ENCODE measurements around the gene FAM135A. TPM values are rescaled to one million over a fixed set of nuclear protein-coding genes. Genes with fewer than 3 reads are reported as not detected.
A peak's percentile ranks its signal among the peaks of the same experiment; 100 is the strongest.

The FAM135A gene
- total and polyA plus RNA-seq, 9 of the 15 experiments (the other 6 are each of a cell fraction or from before 2014, with no cell fraction given): 7.4 to 32.9 (median 19.2) TPM

DNA sequence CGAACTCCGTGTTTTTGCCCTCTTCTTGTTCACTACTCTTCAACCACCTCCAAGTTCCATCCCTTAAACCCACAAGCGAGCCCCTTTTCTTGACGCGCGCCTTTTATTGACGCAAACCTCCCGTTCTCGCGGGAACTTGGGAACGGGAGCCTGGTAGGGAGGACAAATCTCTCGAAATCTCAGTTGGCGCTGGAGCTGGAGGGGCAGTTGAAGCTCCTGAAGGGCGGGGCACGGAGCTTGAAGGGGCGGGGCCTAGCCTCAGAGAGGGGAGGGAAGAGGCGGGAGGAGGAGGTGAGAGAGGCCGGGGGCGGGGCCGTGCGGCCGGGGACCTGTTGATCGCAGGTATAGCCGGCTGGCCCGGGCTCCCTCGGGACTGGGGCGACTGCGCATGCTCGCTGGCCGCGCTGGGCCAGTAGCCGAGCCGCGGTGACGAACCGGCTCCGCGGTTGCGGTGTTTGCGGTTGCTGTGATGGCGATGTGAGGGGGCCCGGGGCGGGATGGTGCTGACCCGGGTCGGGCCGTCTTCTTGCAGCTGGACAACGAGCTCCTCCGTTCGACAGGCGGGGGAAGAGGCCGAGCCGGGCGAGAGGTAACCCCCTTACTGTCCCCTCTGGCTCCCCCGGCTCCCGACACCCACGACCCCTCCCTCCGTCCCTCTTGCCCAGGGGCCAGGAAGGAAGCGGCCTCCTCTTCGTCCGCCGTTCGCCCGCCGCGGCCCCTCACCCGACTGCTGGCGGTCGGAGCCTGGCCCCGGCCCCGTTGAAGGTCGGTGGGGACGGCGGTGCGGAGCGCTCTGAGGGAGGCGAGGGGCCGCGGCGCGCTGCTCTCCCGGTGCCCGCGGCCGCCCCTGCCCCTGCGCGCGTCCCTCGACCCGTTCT, at the start of gene FAM135A (continued):
- TF ChIP-seq ZNF133 (CRISPR knock-in tag; IDR thresholded peaks at IDR 0.05) (no peak), ZNF384 (IDR thresholded peaks at IDR 0.05; ENCODE audit: low read depth, low read length) (no peak), GABPB2 (CRISPR knock-in tag; conservative IDR thresholded peaks at IDR 0.05) (no peak), HNRNPUL1 (IDR thresholded peaks at IDR 0.05; ENCODE audit: low read length) (no peak), ZC3H8 (IDR thresholded peaks at IDR 0.05) (no peak), SNIP1 (IDR thresholded peaks at IDR 0.05; ENCODE audit: low read depth) (no peak), MTA1 (IDR thresholded peaks at IDR 0.05; ENCODE audit: borderline replicate concordance) (peak; percentile 97), SMAD3 (CRISPR knock-in tag; conservative IDR thresholded peaks at IDR 0.05) (no peak; the same call in 1 of the 2 replicates), CHCHD3 (CRISPR knock-in tag; IDR thresholded peaks at IDR 0.05) (no peak), ZFPM2 (CRISPR knock-in tag; IDR thresholded peaks at IDR 0.05) (no peak), POLR2G (IDR thresholded peaks at IDR 0.05; ENCODE audit: low read depth, low read length) (peak; percentile 89), HIVEP1 (CRISPR knock-in tag; IDR thresholded peaks at IDR 0.05) (no peak), ZNF77 (CRISPR knock-in tag; IDR thresholded peaks at IDR 0.05) (no peak), L3MBTL2 (IDR thresholded peaks at IDR 0.05) (peak; percentile 57; the same call in 1 of the 2 replicates)
- TF ChIP-seq, protein P1, sequence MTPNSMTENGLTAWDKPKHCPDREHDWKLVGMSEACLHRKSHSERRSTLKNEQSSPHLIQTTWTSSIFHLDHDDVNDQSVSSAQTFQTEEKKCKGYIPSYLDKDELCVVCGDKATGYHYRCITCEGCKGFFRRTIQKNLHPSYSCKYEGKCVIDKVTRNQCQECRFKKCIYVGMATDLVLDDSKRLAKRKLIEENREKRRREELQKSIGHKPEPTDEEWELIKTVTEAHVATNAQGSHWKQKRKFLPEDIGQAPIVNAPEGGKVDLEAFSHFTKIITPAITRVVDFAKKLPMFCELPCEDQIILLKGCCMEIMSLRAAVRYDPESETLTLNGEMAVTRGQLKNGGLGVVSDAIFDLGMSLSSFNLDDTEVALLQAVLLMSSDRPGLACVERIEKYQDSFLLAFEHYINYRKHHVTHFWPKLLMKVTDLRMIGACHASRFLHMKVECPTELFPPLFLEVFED (CRISPR knock-in tag; conservative IDR thresholded peaks at IDR 0.05): no peak; the same call in 1 of the 2 replicates
- TF ChIP-seq, protein P2, sequence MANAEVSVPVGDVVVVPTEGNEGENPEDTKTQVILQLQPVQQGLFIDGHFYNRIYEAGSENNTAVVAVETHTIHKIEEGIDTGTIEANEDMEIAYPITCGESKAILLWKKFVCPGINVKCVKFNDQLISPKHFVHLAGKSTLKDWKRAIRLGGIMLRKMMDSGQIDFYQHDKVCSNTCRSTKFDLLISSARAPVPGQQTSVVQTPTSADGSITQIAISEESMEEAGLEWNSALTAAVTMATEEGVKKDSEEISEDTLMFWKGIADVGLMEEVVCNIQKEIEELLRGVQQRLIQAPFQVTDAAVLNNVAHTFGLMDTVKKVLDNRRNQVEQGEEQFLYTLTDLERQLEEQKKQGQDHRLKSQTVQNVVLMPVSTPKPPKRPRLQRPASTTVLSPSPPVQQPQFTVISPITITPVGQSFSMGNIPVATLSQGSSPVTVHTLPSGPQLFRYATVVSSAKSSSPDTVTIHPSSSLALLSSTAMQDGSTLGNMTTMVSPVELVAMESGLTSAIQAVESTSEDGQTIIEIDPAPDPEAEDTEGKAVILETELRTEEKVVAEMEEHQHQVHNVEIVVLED (CRISPR knock-in tag; IDR thresholded peaks at IDR 0.05): 0 out of 2 replicates have a peak, but pooled peaks have one; percentile 37
- TF ChIP-seq, protein P3, sequence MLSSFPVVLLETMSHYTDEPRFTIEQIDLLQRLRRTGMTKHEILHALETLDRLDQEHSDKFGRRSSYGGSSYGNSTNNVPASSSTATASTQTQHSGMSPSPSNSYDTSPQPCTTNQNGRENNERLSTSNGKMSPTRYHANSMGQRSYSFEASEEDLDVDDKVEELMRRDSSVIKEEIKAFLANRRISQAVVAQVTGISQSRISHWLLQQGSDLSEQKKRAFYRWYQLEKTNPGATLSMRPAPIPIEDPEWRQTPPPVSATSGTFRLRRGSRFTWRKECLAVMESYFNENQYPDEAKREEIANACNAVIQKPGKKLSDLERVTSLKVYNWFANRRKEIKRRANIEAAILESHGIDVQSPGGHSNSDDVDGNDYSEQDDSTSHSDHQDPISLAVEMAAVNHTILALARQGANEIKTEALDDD (IDR thresholded peaks at IDR 0.05): peak; percentile 85
- TF ChIP-seq, protein P4, sequence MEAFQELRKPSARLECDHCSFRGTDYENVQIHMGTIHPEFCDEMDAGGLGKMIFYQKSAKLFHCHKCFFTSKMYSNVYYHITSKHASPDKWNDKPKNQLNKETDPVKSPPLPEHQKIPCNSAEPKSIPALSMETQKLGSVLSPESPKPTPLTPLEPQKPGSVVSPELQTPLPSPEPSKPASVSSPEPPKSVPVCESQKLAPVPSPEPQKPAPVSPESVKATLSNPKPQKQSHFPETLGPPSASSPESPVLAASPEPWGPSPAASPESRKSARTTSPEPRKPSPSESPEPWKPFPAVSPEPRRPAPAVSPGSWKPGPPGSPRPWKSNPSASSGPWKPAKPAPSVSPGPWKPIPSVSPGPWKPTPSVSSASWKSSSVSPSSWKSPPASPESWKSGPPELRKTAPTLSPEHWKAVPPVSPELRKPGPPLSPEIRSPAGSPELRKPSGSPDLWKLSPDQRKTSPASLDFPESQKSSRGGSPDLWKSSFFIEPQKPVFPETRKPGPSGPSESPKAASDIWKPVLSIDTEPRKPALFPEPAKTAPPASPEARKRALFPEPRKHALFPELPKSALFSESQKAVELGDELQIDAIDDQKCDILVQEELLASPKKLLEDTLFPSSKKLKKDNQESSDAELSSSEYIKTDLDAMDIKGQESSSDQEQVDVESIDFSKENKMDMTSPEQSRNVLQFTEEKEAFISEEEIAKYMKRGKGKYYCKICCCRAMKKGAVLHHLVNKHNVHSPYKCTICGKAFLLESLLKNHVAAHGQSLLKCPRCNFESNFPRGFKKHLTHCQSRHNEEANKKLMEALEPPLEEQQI (IDR thresholded peaks at IDR 0.05): no peak; the same call in 1 of the 2 replicates
- TF ChIP-seq, protein P5, sequence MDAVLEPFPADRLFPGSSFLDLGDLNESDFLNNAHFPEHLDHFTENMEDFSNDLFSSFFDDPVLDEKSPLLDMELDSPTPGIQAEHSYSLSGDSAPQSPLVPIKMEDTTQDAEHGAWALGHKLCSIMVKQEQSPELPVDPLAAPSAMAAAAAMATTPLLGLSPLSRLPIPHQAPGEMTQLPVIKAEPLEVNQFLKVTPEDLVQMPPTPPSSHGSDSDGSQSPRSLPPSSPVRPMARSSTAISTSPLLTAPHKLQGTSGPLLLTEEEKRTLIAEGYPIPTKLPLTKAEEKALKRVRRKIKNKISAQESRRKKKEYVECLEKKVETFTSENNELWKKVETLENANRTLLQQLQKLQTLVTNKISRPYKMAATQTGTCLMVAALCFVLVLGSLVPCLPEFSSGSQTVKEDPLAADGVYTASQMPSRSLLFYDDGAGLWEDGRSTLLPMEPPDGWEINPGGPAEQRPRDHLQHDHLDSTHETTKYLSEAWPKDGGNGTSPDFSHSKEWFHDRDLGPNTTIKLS (IDR thresholded peaks at IDR 0.05; ENCODE audit: borderline replicate concordance, low read depth): peak; percentile 91
- TF ChIP-seq, protein P6, sequence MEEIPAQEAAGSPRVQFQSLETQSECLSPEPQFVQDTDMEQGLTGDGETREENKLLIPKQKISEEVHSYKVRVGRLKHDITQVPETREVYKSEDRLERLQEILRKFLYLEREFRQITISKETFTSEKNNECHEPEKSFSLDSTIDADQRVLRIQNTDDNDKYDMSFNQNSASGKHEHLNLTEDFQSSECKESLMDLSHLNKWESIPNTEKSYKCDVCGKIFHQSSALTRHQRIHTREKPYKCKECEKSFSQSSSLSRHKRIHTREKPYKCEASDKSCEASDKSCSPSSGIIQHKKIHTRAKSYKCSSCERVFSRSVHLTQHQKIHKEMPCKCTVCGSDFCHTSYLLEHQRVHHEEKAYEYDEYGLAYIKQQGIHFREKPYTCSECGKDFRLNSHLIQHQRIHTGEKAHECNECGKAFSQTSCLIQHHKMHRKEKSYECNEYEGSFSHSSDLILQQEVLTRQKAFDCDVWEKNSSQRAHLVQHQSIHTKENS (CRISPR knock-in tag; IDR thresholded peaks at IDR 0.05): no peak
